Lower leg skin (tissue), 4 donors: ENCODE results near the gene CD200R1. TPM values are rescaled to one million over a fixed set of nuclear protein-coding genes. Genes with fewer than 3 reads are reported as not detected.

Source experiments
- DNase-seq, 2 donors: peaks; one replicate each; pipeline ENCODE4 v3.0.0-alpha.2; 2019; ENCODE audit warnings: low spot score in 2 of 2
- H3K4me3 ChIP-seq: fragments of 200-600 bp; sonication (generic); 2 replicates; pipeline ENCODE4 v1.5.1; 2017; ENCODE audit warnings: mild to moderate bottlenecking, low read depth; ENCODE audit not compliant: poor library complexity, severe bottlenecking
- POLR2A ChIP-seq, 2 donors: fragments of 450-650 bp; IDR thresholded peaks; one replicate each; pipeline ENCODE4 v1.6.1; 2016 to 2017; ENCODE audit warnings: antibody characterized with exemption in 2 of 2, mild to moderate bottlenecking in 1 of 2, moderate library complexity in 1 of 2
- WGBS, 2 donors: methylation state at CpG; one replicate each; pipeline ENCODE4 v1.1.5; 2018; 5-methylcytosine and 5-hydroxymethylcytosine counted together
- intact Hi-C: fragments of 100-400 bp; cut with DNase I; formaldehyde crosslinking; loops from one replicate; pipeline ENCODE4 v1.15.0; 2023; ENCODE audit warnings: low total_unique reads
- total RNA-seq, 4 donors: library from RNA; depleted of rRNA; stranded (reverse); fragments of >200 nt; gene quantifications; one replicate each; pipeline ENCODE4 v1.1.0, GENCODE V29; 2016
- TF ChIP-seq, protein P1 (sequence below), 3 donors: fragments of 450-650 bp; IDR thresholded peaks; one replicate each; pipeline ENCODE4 v1.5.1; 2016; ENCODE audit warnings: antibody characterized with exemption in 3 of 3, mild to moderate bottlenecking in 3 of 3, moderate library complexity in 2 of 3

The CD200R1 gene
- total RNA-seq, 4 donors from 2014 or later: 1.1 to 5.9 (median 1.8) TPM; not detected in 1

DNA sequence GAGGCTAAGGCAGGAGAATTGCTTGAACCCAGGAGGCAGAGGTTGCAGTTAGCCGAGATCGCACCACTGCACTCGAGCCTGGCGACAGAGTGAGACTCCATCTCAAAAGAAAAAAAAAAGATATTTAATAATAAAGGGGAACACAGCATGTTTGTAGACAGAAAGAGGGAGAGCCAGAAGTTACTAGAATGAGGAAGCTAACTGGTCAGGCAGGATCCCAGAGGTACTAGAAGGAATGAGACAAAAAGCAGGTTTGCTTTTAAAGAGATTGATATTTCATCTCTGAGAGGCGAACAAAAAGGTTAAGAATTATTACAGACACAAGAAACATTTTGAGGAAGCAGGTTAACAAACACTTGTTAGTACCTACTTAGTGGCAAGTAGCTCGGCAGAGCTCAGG, 9.2 kb downstream of the CD200R1 start:
- TF ChIP-seq POLR2A (IDR thresholded peaks at IDR 0.05): no peak
- TF ChIP-seq, protein P1, sequence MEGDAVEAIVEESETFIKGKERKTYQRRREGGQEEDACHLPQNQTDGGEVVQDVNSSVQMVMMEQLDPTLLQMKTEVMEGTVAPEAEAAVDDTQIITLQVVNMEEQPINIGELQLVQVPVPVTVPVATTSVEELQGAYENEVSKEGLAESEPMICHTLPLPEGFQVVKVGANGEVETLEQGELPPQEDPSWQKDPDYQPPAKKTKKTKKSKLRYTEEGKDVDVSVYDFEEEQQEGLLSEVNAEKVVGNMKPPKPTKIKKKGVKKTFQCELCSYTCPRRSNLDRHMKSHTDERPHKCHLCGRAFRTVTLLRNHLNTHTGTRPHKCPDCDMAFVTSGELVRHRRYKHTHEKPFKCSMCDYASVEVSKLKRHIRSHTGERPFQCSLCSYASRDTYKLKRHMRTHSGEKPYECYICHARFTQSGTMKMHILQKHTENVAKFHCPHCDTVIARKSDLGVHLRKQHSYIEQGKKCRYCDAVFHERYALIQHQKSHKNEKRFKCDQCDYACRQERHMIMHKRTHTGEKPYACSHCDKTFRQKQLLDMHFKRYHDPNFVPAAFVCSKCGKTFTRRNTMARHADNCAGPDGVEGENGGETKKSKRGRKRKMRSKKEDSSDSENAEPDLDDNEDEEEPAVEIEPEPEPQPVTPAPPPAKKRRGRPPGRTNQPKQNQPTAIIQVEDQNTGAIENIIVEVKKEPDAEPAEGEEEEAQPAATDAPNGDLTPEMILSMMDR (IDR thresholded peaks at IDR 0.05): no peak
- WGBS, 2 donors: 90 to 91% methylated on average over 6 of the region's 6 CpGs
- H3K4me3 ChIP-seq: no peak overlapping the region
- DNase-seq: no peak
- intact Hi-C loops: no loop called here

DNA sequence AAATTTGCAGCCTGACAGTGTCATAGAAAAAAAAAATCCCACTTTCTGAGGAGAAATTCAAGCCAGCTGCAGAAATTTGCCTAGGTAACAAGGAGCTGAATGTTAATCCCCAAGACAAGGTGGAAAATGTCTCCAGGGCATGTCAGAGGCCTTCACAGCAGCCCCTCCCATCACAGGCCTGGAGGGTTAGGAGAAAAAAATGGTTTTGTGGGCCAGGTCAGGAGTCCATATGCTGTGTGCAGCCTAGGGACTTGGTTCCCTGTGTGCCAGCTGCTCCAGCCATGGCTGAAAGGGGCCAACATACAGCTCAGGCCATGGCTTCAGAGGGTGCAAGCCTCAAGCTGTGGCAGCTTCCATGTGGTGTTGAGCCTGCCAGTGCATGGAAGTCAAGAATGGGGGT, 11.2 kb downstream of the CD200R1 start:
- intact Hi-C loops: no loop called here
- no peak for DNase-seq
- TF ChIP-seq, protein P1 (IDR thresholded peaks at IDR 0.05): no peak
- TF ChIP-seq POLR2A (IDR thresholded peaks at IDR 0.05): no peak
- H3K4me3 ChIP-seq: no peak overlapping the region

DNA sequence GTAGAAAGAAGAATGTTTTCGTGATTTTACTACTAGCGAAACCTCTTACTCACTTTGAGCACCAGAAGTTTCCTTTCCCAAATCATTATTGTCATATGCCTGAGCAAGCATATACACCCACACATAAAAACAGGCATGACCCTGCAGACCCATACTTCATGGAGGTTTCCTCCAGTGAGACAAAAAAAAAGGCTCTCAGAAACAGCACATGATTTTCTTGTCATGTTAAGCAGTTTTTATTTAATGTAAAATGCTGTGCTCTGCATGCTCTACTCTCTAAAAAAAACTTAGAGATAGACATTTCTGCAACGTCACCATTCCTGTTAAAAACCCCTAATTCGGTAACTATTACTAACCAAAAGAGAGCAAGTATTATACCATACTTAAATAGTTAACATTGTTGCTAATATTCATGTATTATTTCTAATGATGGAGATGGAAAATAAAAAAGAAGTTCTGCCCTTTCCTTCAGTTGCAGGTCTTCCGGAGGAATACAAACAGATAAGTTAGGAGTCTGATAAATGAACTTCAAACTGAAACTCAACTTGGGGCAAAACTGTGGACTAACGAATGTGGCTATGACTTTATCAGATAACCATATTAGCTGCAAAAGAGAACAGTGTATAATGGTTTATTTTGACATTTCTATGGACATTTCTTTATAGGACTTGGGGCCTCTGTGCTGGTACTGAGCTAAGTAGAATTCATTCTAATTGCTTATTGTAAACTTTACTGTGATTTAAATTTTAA, 15.9 kb downstream of the CD200R1 start:
- no peak overlapping the region for H3K4me3 ChIP-seq
- intact Hi-C loops: no loop called here
- TF ChIP-seq POLR2A (IDR thresholded peaks at IDR 0.05): no peak
- TF ChIP-seq, protein P1 (IDR thresholded peaks at IDR 0.05): no peak
- DNase-seq: no peak
- 56 to 62% methylated on average over 6 of the region's 6 CpGs for WGBS, 2 donors

DNA sequence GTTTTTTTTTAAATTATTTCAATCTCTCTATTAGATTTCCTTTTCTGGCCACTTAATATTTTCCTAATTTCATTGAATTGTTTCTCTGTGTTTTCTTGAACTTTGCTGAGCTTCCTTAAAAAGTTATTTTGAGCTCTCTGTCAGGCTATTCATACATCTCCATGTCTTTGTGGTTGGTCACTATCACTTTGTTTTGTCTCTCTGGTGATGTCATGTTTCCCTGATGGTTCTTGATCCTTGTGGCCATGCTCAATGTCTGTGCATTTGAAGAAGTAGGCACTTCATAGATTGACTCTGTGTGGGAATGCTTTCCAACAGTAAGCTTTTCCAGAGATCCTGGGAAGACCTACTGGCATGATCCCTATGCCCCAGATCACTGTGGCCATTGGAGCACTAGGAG, 18.6 kb downstream of the CD200R1 start:
- intact Hi-C loops: no loop called here
- no peak overlapping the region for H3K4me3 ChIP-seq
- no peak for TF ChIP-seq POLR2A (IDR thresholded peaks at IDR 0.05)
- TF ChIP-seq, protein P1 (IDR thresholded peaks at IDR 0.05): no peak
- DNase-seq: no peak

DNA sequence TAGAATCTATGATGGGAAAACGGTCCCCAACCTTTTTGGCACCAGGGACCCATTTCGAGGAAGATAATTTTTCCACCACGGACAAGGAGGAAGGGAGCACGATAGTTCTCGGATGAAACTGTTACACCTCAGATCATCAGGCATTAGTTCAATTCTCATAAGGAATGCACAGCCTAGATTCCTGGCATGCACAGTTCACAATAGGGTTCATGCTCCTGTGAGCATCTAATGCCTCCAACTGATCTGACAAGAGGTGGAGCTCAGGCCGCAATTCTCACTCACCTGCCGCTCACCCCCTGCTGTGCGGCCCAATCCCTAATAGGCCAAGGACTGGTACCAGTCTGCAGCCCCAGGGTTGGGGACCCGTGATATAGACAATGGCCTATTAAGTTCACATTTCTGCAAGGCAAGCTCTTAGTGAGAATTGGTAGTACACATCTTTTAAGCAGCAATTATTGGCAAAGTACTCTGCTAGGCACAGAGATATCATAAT, 26.5 kb downstream of the CD200R1 start:
- intact Hi-C loops: no loop called here
- no peak overlapping the region for H3K4me3 ChIP-seq
- no peak for TF ChIP-seq POLR2A (IDR thresholded peaks at IDR 0.05)
- TF ChIP-seq, protein P1 (IDR thresholded peaks at IDR 0.05): no peak
- no peak for DNase-seq
- 84 to 85% methylated on average over 9 of the region's 9 CpGs for WGBS, 2 donors
